ENCODE results near the gene ABI3BP. TPM values are rescaled to one million over a fixed set of nuclear protein-coding genes. Genes with fewer than 3 reads are reported as not detected.

The ABI3BP gene
- total RNA-seq, 1 experiment from 2014 or later, result 23.4 TPM

GRCh38 chr3:100879195-100879810 lies 113.9 kb downstream of the ABI3BP start:
- ChIA-PET POLR2A (ENCODE audit: unreplicated experiment) (no interaction called here), CTCF (no interaction called here)
- H3K9me3 ChIP-seq (ENCODE audit: low read length), result no peaks in the 10 kb centered on the region
- H3K9ac ChIP-seq (ENCODE audit: low read length), result no peak overlapping the region
- no peaks in the 10 kb centered on the region for H3K9me2 ChIP-seq (replicated peaks; ENCODE audit: low read length)
- no peak overlapping the region for H2AFZ ChIP-seq (ENCODE audit: low read length)
- H3K27ac ChIP-seq (ENCODE audit: low read length), result no peak overlapping the region
- no peaks in the 10 kb centered on the region for H4K20me1 ChIP-seq (ENCODE audit: low read length)
- DNase-seq, result no peak
- TF ChIP-seq EZH2 (IDR thresholded peaks at IDR 0.05; ENCODE audit: low read length, unreplicated experiment), result no peak
- no peak for TF ChIP-seq CTCF (conservative IDR thresholded peaks at IDR 0.05; ENCODE audit: low read depth, low read length)
- no peak for TF ChIP-seq EZH2phosphoT487 (IDR thresholded peaks at IDR 0.05; ENCODE audit: borderline replicate concordance, low read length)
- H3K4me1 ChIP-seq (ENCODE audit: insufficient read depth, low read length), result peaks cover 30% of the 10 kb centered on the region
- no peaks in the 10 kb centered on the region for H3K79me2 ChIP-seq (ENCODE audit: low read length)
- no TSS peak for BruUV-seq (replicated peaks)
- no peak overlapping the region for H3K4me3 ChIP-seq (ENCODE audit: low read length)
- intact Hi-C loops (cut with micrococcal nuclease), result loop anchor here (10.0 kb wide), 1 partner anchor 65 kb away; no protein-coding TSS in a partner anchor
- no peaks in the 10 kb centered on the region for H3K36me3 ChIP-seq (ENCODE audit: low read depth, low read length)
- H3K27me3 ChIP-seq (ENCODE audit: low read length), result no peaks in the 10 kb centered on the region
- ATAC-seq, result no peak
- H3K4me2 ChIP-seq (ENCODE audit: low read length), result no peak overlapping the region
- H3F3A ChIP-seq (ENCODE audit: low read length, unreplicated experiment), result peaks cover 4% of the 10 kb centered on the region

GRCh38 chr3:100877286-100877685 lies 115.9 kb downstream of the ABI3BP start:
- H3K79me2 ChIP-seq (ENCODE audit: low read length), result no peaks in the 10 kb centered on the region
- DNase-seq (no peak), ATAC-seq (no peak)
- H4K20me1 ChIP-seq (ENCODE audit: low read length), result no peaks in the 10 kb centered on the region
- H3K27ac ChIP-seq (ENCODE audit: low read length), result no peak overlapping the region
- peaks cover 23% of the 10 kb centered on the region for H3K4me1 ChIP-seq (ENCODE audit: insufficient read depth, low read length)
- intact Hi-C loops (cut with micrococcal nuclease), result loop anchor here (10.0 kb wide), 1 partner anchor 62 kb away; no protein-coding TSS in a partner anchor
- BruUV-seq (replicated peaks), result no TSS peak
- no peak overlapping the region for H2AFZ ChIP-seq (ENCODE audit: low read length)
- no peak overlapping the region for H3K4me3 ChIP-seq (ENCODE audit: low read length)
- TF ChIP-seq CTCF (conservative IDR thresholded peaks at IDR 0.05; ENCODE audit: low read depth, low read length) (no peak), EZH2phosphoT487 (IDR thresholded peaks at IDR 0.05; ENCODE audit: borderline replicate concordance, low read length) (no peak), EZH2 (IDR thresholded peaks at IDR 0.05; ENCODE audit: low read length, unreplicated experiment) (no peak)
- H3K9me3 ChIP-seq (ENCODE audit: low read length), result no peaks in the 10 kb centered on the region
- H3K36me3 ChIP-seq (ENCODE audit: low read depth, low read length), result no peaks in the 10 kb centered on the region
- no peak overlapping the region for H3K4me2 ChIP-seq (ENCODE audit: low read length)
- no peaks in the 10 kb centered on the region for H3K9me2 ChIP-seq (replicated peaks; ENCODE audit: low read length)
- H3F3A ChIP-seq (ENCODE audit: low read length, unreplicated experiment), result peaks cover 4% of the 10 kb centered on the region
- ChIA-PET POLR2A (ENCODE audit: unreplicated experiment) (no interaction called here), CTCF (no interaction called here)
- H3K27me3 ChIP-seq (ENCODE audit: low read length), result no peaks in the 10 kb centered on the region
- no peak overlapping the region for H3K9ac ChIP-seq (ENCODE audit: low read length)

GRCh38 chr3:100875239-100875638 lies 118.0 kb downstream of the ABI3BP start:
- H3K79me2 ChIP-seq (ENCODE audit: low read length), result no peaks in the 10 kb centered on the region
- no peaks in the 10 kb centered on the region for H3K9me3 ChIP-seq (ENCODE audit: low read length)
- peaks cover 19% of the 10 kb centered on the region for H3K4me1 ChIP-seq (ENCODE audit: insufficient read depth, low read length)
- DNase-seq (peak; percentile 98), ATAC-seq (peak; percentile 96)
- BruUV-seq (replicated peaks), result no TSS peak
- H4K20me1 ChIP-seq (ENCODE audit: low read length), result no peaks in the 10 kb centered on the region
- H3K36me3 ChIP-seq (ENCODE audit: low read depth, low read length), result no peaks in the 10 kb centered on the region
- H2AFZ ChIP-seq (ENCODE audit: low read length), result peak overlapping the region; percentile 63
- H3F3A ChIP-seq (ENCODE audit: low read length, unreplicated experiment), result peaks cover 4% of the 10 kb centered on the region
- no peak for TF ChIP-seq EZH2 (IDR thresholded peaks at IDR 0.05; ENCODE audit: low read length, unreplicated experiment)
- no peak for TF ChIP-seq EZH2phosphoT487 (IDR thresholded peaks at IDR 0.05; ENCODE audit: borderline replicate concordance, low read length)
- no peak for TF ChIP-seq CTCF (conservative IDR thresholded peaks at IDR 0.05; ENCODE audit: low read depth, low read length)
- peak overlapping the region; percentile 73 for H3K4me2 ChIP-seq (ENCODE audit: low read length)
- ChIA-PET CTCF (interaction anchor here (0.5 to 1.1 kb wide), 6 partner anchors 18 to 321 kb away, joined by 3 to 5 read pairs (median 3); no protein-coding TSS in a partner anchor), POLR2A (ENCODE audit: unreplicated experiment) (interaction anchor here (0.5 to 0.6 kb wide), 3 partner anchors 25 to 746 kb away, joined by 3 to 10 read pairs (median 5); no protein-coding TSS in a partner anchor)
- intact Hi-C loops (cut with micrococcal nuclease), result loop anchor here (1.0 to 10.0 kb wide), 2 partner anchors 60 to 282 kb away; no protein-coding TSS in a partner anchor
- H3K9ac ChIP-seq (ENCODE audit: low read length), result peak overlapping the region; percentile 18; the same call in 1 of the 2 replicates
- H3K27me3 ChIP-seq (ENCODE audit: low read length), result no peaks in the 10 kb centered on the region
- H3K9me2 ChIP-seq (replicated peaks; ENCODE audit: low read length), result no peaks in the 10 kb centered on the region
- peak overlapping the region; percentile 76 for H3K27ac ChIP-seq (ENCODE audit: low read length)
- peak overlapping the region; percentile 39 for H3K4me3 ChIP-seq (ENCODE audit: low read length)
